Erythroblast (primary cell): ENCODE data around the gene PILRA.
A peak's percentile ranks its signal among the peaks of the same experiment; 100 is the strongest.
"Not testable (repeated sequence)": the region's sequence is repeated elsewhere in the genome, so short reads cannot be mapped to it uniquely, and the experiment has no call there.

Source experiments
- DNase-seq, 2 experiments: peaks; one replicate each; lab custom pipeline; 2025; lab: John Stamatoyannopoulos, UW
- GATA1 ChIP-seq: IDR thresholded peaks from 2 replicates; pipeline ENCODE4 v1.6.1; 2011; ENCODE audit warnings: low read depth, mild to moderate bottlenecking, control low read depth, low read length, moderate library complexity
- POLR2A ChIP-seq: IDR thresholded peaks from 2 replicates; pipeline ENCODE4 v1.6.1; 2011; ENCODE audit warnings: mild to moderate bottlenecking, low read length

The PILRA gene

DNA sequence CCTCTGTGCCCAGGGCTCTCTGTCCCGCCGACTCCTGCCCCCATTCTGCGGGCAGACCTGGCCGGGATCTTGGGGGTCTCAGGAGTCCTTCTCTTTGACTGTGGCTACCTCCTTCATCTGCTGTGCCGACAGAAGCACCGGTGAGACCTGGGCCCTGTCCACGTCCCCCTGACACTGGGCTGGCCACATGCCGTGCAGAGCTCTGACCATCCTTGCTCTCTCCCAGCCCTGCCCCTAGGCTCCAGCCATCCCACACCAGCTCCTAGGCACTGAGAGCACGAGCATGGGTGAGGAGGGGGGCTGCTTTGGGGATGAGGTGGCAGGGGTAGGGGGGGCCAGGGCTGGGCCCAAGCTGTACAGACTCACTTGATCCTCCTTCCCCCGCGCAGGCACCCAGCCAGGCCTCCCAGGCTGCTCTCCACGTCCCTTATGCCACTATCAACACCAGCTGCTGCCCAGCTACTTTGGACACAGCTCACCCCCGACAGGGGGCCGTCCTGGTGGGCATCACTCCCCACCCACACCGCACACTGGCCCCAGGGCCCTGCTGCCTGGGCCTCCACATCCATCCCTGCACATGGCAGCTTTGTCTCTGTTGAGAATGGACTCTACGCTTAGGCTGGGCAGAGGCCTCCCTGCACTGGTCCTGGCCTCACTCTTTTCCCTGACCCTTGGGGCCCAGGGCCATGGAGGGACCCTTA lies 20.2 kb upstream of the PILRA start:
- no peak for TF ChIP-seq POLR2A
- TF ChIP-seq GATA1, result no peak
- DNase-seq, result no peak

DNA sequence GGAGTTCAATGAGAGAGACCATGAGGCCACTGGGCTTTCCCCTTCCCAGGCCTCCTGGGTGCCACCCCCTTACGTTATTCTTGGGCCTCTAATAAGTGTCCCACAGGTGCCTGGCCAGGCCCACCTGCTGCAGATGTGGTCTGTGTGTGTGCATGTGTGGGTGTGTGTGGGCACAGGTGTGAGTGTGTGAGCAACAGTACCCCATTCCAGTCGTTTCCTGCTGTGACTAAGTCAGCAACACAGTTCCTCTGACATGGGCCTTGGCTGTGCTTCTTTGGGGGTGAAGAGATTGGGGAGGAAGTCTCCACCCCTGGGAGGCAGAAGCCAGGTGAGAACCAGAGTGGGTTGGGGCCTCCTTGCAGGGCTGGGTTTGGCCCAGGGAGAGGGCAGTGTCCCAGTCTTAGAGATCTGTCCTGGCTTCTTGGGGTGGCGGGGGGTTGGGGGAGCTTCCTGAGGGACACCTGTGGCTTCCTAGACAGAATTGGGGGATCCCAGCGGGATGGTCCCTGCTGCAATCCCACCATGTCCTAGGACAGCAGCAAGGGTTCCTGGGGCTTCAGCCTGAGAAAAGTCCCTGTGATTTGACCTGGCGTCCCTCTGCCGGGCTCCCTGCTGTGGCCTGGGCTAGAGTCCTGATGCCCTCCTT lies 19.5 kb upstream of the PILRA start:
- TF ChIP-seq POLR2A (no peak), GATA1 (no peak)
- no peak for DNase-seq

DNA sequence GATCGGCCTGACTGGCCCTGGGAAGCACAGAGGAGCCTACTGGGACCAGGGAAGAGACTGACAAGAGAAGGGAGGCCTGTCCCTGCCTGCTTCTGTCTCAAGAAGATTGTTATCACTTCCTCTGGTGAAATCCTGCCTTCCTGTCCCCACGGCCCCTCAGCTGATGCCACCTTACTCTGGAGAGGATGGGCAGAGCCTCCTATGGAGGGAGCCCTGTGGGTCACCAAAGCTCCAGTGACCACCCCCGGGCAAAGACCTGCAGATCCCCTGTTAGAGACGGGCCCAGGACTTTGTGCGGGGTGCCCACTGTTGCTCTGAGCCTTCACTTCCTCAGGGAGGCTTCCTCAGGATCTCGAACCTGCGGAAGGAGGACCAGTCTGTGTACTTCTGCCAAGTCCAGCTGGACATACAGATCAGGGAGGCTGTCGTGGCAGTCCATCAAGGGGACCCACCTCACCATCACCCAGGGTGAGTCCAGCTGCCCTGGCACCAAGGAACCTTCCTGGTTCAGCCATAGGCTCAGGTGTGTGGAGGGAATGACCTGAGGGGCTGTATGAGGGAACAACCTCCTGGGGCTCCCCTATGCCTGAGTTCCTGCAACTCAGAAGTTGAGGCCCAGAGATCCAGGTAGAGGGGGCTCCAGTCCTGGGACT lies 16.7 kb upstream of the PILRA start:
- TF ChIP-seq POLR2A (no peak), GATA1 (no peak)

DNA sequence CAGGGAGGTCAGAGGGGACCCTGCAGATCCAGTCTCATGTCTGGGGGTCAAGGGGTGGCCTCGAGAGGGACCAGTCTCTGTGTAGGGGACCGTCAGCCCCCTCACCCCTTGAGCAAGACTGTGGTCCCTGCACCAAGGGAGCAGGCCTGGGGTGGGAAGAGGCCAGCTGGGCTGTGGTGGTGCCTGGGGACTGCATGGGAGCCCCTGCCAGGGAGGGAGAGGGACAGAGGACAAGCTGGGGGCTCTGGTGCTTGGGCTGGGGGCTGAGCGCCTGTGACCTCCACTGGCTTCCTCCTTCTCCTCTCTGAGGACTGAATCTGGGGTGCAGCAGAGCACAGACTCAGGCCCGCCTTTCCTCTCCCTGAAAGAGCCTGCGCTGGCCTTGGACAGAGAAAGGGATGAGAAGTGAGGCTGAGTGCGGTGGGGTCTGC lies 16.1 kb upstream of the PILRA start:
- no peak for DNase-seq
- no peak for TF ChIP-seq GATA1
- no peak for TF ChIP-seq POLR2A

More for the DNA sequence above, 16.7 kb upstream of the PILRA start:
- DNase-seq, result no peak

DNA sequence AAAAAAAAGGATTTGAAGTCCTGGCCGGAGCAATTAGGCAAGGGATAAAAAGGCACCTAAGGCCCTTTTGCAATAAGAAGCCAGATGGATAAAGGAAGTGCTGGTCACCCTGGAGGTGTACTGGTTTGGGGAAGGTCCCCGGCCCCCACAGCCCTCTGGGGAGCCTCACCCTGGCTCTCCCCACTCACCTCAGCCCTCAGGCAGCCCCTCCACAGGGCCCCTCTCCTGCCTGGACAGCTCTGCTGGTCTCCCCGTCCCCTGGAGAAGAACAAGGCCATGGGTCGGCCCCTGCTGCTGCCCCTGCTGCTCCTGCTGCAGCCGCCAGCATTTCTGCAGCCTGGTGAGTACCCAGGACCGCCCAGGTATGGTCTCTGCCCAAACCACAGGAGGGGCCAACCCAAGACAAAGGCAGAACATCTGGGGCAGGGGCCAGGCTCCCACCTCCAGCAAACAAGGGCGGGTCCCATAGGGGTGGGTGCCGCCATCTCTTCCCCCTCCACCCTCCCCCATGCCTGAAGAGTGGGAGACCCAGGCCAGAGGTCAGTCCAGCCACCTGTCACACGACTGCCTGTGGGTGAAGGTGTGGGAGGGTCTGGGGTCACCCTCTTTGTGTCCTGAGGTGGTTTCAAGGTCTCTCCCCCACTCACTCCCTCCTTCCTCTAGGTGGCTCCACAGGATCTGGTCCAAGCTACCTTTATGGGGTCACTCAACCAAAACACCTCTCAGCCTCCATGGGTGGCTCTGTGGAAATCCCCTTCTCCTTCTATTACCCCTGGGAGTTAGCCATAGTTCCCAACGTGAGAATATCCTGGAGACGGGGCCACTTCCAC lies 15.0 kb upstream of the PILRA start, which contains the start of gene PILRB:
PILRB (plus strand) TSS at position 91 of the 830 bp plus-strand sequence; CDS start at position 277, 186 bp downstream.
- DNase-seq, result no peak
- no peak for TF ChIP-seq POLR2A
- TF ChIP-seq GATA1, result no peak

DNA sequence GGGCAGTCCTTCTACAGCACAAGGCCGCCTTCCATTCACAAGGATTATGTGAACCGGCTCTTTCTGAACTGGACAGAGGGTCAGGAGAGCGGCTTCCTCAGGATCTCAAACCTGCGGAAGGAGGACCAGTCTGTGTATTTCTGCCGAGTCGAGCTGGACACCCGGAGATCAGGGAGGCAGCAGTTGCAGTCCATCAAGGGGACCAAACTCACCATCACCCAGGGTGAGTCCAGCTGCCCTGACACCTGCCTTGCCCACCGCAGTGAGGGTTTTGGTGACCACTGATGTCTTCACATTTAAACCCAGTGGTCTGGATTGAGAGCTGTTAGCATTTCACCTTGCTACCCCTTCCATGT lies 14.5 kb upstream of the PILRA start:
- DNase-seq, result no peak
- TF ChIP-seq GATA1 (no peak), POLR2A (no peak)

DNA sequence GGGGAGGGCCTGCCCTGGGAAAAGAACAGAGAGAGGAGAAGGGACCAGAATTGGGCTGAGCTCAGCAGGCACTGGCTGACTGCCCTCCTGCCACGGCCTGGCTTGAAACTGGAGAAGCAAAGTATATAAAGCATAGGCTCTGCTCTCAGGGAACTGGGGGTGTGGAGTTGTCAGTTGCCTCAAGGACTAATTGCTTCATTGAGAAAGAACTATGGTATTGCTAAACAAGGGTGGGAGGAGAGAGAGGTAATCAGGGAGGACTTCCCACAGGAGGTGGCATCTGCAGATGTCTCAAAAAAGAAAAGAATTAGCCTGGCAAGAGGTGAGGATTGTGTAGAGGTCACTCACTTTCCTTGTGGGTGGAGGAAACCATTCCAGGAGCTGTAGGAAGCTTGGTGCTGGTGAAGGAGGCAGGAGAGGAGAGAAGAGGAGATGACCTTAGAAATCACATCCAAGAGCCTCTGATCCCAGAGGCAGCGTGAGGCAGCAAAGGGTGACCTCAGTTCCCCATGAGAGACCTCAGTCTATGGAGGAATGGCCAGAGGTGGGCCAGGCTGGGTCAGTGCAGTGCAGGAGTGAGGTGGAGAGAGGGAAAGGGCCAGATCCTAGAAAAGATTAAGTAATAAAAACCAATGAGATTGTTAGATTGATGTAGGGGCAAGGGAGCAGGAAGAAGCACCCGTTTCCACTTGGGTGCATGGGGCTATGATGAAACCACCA lies 13.0 kb upstream of the PILRA start:
- DNase-seq, result no peak
- TF ChIP-seq POLR2A, result no peak
- TF ChIP-seq GATA1, result no peak

DNA sequence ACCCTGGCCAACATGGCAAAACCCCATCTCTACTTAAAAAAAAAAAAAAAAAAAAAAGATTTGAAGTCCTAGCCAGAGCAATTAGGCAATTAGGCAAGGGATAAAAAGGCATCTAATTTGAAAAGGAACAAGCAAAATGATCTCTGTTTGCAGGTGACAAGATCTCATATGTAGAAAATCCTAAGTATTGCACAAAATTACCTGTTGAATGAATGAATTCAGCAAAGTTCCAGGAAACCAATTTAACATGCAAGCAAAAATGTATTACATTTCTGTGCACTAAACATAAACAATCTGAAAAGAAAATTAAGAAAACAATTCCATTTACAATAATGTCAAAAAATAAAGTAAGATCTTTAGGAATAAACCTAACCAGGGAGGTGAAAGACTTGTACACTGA lies 10.2 kb upstream of the PILRA start:
- TF ChIP-seq GATA1, result no peak
- no peak for TF ChIP-seq POLR2A
- no peak for DNase-seq

DNA sequence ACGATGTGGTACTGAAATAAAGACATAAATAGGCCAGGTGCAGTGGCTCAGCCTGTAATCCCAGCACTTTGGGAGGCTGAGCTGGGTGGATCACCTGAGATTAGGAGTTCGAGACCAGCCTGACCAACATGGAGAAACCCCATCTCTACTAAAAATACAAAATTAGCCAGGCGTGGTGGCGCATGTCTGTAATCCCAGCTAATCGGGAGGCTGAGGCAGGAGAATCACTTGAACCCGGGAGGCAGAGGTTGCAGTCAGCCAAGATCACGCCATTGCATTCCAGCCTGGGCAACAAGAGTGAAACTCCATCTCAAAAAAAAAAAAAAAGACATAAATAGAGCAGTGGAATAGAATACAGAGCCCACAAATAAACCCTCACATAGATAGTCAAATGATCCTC lies 9.5 kb upstream of the PILRA start:
- not testable (repeated sequence) for DNase-seq

DNA sequence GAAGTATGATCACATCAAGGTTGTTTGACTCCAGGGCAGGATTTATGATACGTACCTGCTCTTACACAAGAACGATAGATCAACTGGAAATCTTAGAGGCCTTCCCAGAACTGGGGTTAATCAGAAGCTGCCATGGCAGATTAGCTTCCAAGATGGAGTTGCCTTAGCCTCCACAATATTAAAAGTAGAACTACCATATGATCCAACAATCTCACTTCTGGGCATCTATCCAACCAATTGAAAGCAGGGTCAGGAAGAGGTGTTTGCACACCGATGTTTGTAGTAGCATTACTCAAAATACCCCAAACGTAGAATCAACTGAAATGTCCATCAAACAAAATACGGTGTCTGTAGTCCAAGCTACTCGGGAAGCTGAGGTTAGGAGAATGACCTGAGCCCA lies 8.8 kb upstream of the PILRA start:
- no peak for TF ChIP-seq POLR2A
- TF ChIP-seq GATA1, result no peak
- DNase-seq, result no peak

DNA sequence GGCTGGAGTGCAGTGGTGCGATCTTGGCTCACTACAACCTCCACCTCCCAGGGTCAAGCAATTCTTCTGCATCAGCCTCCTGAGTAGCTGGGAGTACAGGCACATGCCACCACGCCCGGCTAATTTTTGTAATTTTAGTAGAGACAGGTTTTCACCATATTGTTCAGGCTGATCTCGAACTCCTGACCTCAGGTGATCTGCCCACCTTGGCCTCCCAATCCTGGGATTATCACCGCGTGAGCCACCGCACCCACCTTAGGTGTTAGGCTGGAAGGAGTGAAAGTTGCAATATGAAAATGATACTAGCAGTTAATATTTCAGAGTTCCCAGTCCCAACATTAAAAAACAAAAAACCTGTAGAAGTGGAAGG lies 7.3 kb upstream of the PILRA start:
- DNase-seq, result not testable (repeated sequence)

DNA sequence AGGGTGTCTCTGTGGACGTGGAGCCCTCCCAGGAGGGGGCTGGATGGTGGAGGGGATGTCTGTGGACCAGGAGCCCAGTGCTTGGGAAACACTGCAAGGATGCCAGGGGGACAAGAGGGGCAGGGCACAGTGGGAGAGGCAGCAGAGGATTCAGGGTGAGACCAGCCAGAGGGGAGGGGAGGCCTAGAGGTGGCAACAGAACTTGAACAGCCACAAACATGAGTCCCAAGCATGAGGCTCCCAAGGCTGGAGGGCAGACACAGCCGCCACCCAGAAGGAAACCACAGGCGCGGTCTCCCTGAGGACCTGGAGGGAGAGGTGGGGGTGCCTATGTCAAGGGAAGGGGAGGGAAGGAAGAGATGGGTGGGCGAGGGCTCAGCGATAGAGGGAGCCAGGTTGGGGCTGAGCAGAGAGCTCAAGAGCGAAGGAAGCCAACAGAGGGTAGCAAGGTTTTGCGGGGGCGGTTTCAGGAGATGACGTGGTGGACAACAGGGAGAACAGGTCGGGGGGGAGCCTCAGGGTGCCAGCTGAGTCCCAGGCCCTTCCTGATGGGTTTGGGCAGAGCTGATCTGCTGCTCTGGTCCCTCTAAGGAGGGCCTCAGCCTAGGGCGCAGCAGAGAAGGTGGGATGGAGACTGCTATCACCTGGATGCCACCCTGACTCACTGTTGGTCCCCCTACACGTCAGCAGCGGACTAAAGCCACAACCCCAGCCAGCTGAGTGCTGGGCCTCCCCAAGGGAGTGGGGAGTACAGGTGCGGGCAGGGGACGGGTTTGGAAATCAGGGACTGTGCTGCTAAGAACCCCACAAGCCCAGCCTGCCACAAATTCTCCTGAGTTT lies 6.7 kb upstream of the PILRA start:
- no peak for DNase-seq
- TF ChIP-seq POLR2A, result peak; percentile 30
- no peak for TF ChIP-seq GATA1
